ENCODE results near the gene PHTF2.

Gene PHTF2

GRCh38 chr7:78002715-78003114 lies 204.1 kb downstream of the PHTF2 start:
- no peak for DNase-seq

DNA sequence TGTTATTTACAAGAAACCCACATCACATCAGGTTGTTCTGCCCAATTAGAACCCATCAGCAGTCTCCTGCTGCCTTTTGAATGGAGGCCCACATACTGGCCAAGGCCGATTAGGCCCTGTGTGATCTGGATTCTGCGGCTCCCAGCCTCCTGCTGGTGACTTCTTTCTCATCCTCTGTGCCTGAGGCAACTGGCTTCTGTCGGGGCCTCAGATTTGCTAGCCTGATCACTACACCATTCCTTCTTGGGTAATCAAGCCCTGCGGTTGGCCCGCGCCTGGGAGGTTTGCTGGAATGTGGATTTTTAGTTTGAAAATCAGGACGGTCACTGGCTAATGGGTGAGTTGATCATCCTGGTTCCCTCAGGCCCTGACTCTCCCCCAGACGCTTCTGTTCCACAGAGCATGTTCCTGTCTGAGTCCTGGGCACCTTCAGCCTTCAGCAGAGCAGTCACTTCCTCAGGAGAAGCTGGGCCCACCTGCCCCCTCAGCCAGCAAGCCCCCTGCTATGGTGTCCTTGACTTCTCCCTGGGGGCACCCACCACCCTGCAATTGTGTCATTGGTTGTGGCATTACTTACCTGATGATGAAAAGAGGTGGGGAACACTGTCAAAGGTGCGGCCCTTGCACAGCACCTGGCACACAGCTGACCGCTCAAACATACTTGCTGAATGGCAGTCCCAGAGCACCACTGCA lies 207.6 kb downstream of the PHTF2 start:
- DNase-seq = no peak

Measured in activated effector memory CD4-positive, alpha-beta T cell treated with Interleukin-2 at 50 U/mL for 16 hours (primary cell).